GM23248 (cell line): ENCODE results near the gene GCNT2.

Experiments used
- EZH2 ChIP-seq: fragments of 200-600 bp; sonication (generic); IDR thresholded peaks from 2 replicates; pipeline ENCODE4 v1.6.1; 2018; ENCODE audit warnings: antibody characterized with exemption, mild to moderate bottlenecking; ENCODE audit not compliant: insufficient read depth, poor library complexity, severe bottlenecking
- EZH2phosphoT487 ChIP-seq: fragments of 200-600 bp; sonication (generic); IDR thresholded peaks from 2 replicates; pipeline ENCODE4 v1.6.1; 2018; ENCODE audit warnings: antibody characterized with exemption, moderate library complexity, mild to moderate bottlenecking, low read depth; ENCODE audit not compliant: insufficient read depth

GRCh38 chr6:10630178-10630577, 109.0 kb downstream of the GCNT2 start:
- TF ChIP-seq EZH2 (no peak), EZH2phosphoT487 (no peak)
